Panc1 (cell line): ENCODE data around the gene DBH.

Source experiments
- CTCF ChIP-seq: fragments of 450-650 bp; IDR thresholded peaks from 2 replicates; pipeline ENCODE4 v1.5.1; 2017; ENCODE audit warnings: mild to moderate bottlenecking
- POLR2AphosphoS5 ChIP-seq: IDR thresholded peaks from 2 replicates; pipeline ENCODE4 v1.6.1; 2012; ENCODE audit warnings: mild to moderate bottlenecking, low read depth, low read length, moderate library complexity

- TF ChIP-seq POLR2AphosphoS5, result no peak
- no peak for TF ChIP-seq CTCF
These were observed 6.7 kb downstream of the DBH start for GRCh38 chr9:133642708-133643361.
